Measurements from ENCODE around the gene PLA2G2C.

The PLA2G2C gene

GRCh38 chr1:20125100-20125499 is 61.2 kb downstream of the PLA2G2C start:
- ChIA-PET POLR2A (no interaction called here), CTCF (interaction anchor here (0.5 to 0.9 kb wide), 2 partner anchors 21 to 153 kb away, joined by 3 to 6 read pairs; no protein-coding TSS in a partner anchor)
- TF ChIP-seq SP1 (IDR thresholded peaks at IDR 0.05) (no peak), FOXM1 (IDR thresholded peaks at IDR 0.05; ENCODE audit: borderline replicate concordance) (no peak), FOXK2 (IDR thresholded peaks at IDR 0.05) (no peak)
- DNase-seq (ENCODE audit: extremely low spot score) = no peak

DNA sequence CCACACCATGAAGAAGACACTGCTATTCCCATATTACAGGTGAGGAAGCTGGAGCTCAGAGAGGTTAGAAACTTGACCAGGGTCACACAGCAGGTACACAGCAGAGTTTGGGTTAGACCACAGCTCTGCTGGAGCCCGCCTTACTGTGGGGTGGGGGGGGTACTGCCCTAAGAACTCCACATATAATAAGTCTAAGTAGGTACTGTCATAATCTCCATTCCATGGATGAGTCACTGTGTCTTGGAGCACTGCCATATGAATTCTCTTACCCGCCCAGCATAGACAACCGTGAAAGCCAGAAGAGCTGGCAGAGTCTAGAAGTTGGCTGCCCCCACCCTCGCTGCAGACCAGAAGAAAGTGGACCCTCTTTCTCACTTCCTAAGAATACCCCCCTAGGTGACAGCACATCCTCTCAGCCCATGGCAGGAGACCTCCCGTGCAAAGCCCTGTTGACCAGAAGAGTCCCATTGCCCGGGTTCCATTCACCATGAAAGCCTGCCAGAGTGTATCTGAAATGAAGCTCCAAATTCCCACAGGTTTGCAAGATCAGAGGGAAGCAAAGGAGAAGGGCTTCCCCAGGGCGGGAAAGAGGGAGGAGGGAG is 61.8 kb downstream of the PLA2G2C start:
- DNase-seq (ENCODE audit: extremely low spot score) = no peak
- POLR2A ChIA-PET = no interaction called here
- TF ChIP-seq CTBP1 (IDR thresholded peaks at IDR 0.05; ENCODE audit: borderline replicate concordance) (no peak), ZNF384 (IDR thresholded peaks at IDR 0.05) (no peak)
- CTCF ChIA-PET = interaction anchor here (0.6 kb wide), 1 partner anchor 213 kb away, joined by 7 read pairs; no protein-coding TSS in a partner anchor

DNA sequence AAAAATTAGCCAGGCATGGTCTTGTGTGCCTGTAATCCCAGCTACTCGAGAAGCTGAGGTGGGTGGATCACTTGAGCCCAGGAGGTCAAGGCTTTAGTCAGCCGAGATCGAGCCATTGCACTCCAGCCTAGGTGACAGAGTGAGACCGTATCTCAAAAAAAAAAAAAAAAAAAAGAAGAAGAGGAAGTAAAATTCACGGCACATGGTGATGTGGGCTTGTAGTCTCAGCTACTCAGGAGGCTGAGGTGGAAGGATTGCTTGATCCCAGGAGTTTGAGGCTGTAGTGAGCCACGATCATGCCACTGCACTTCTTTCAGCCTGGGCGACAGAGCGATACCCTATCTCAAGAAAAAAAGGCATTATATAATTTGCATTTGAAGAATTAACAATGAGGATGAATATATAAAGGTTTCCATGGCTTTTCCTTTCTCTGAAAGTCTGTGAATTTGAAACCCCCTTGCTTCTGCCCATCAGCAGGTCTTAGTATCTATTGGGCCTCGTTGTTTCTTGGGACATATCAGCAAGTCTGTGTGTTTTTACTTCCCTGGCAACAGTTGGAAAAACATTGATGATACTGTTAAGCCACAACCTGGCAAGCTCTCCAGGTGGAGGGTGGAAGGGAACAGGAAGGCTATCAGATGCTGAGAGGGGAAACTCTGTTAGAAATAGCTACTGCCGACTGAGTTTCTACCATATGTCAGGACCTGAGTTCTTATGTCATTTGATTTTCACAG is 62.4 kb downstream of the PLA2G2C start:
- no peak for DNase-seq (ENCODE audit: extremely low spot score)
- POLR2A ChIA-PET = no interaction called here
- TF ChIP-seq TARDBP (IDR thresholded peaks at IDR 0.05) (no peak), BHLHE40 (IDR thresholded peaks at IDR 0.05; ENCODE audit: borderline replicate concordance) (no peak), SP1 (IDR thresholded peaks at IDR 0.05) (no peak), CTBP1 (IDR thresholded peaks at IDR 0.05; ENCODE audit: borderline replicate concordance) (no peak), ZNF384 (IDR thresholded peaks at IDR 0.05) (no peak), L3MBTL2 (conservative IDR thresholded peaks at IDR 0.05) (no peak), FOXK2 (IDR thresholded peaks at IDR 0.05) (no peak), NFRKB (IDR thresholded peaks at IDR 0.05) (no peak), HDGF (IDR thresholded peaks at IDR 0.05; ENCODE audit: borderline replicate concordance) (no peak), PKNOX1 (IDR thresholded peaks at IDR 0.05) (no peak), FOXA1 (IDR thresholded peaks at IDR 0.05) (no peak), ELF4 (IDR thresholded peaks at IDR 0.05) (no peak), LEF1 (IDR thresholded peaks at IDR 0.05; ENCODE audit: borderline replicate concordance) (no peak), SUZ12 (IDR thresholded peaks at IDR 0.05) (no peak)
- CTCF ChIA-PET = no interaction called here

DNA sequence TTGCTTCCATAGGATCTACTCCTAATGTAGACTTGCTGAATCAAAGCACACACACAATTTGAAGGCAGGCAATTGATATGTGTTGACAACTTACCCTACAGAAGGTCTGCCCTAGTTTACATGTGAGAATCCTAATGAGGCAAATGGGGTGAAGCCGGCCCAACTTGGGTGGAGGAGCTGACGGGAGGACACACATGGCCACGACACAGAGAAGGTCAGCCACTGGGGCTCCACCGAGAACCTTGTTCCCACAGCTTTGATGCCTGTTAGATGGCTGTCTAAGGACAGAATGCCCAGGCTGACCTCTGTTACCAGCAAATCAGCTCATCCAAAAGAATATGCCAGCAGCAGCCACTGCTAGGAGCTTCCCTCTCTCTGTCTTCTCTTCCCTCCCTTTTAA is 65.5 kb downstream of the PLA2G2C start:
- ChIA-PET CTCF (no interaction called here), POLR2A (no interaction called here)
- TF ChIP-seq FOXM1 (IDR thresholded peaks at IDR 0.05; ENCODE audit: borderline replicate concordance) = no peak
- TF ChIP-seq CTBP1 (IDR thresholded peaks at IDR 0.05; ENCODE audit: borderline replicate concordance) = no peak
- TF ChIP-seq SUZ12 (IDR thresholded peaks at IDR 0.05) = no peak
- TF ChIP-seq FOXK2 (IDR thresholded peaks at IDR 0.05) = no peak
- TF ChIP-seq LEF1 (IDR thresholded peaks at IDR 0.05; ENCODE audit: borderline replicate concordance) = no peak
- no peak for TF ChIP-seq PKNOX1 (IDR thresholded peaks at IDR 0.05)
- no peak for TF ChIP-seq TARDBP (IDR thresholded peaks at IDR 0.05)
- TF ChIP-seq ELF4 (IDR thresholded peaks at IDR 0.05) = no peak
- TF ChIP-seq ARNT (IDR thresholded peaks at IDR 0.05) = no peak
- no peak for TF ChIP-seq ZNF384 (IDR thresholded peaks at IDR 0.05)
- no peak for TF ChIP-seq SP1 (IDR thresholded peaks at IDR 0.05)
- no peak for TF ChIP-seq FOXA1 (IDR thresholded peaks at IDR 0.05)
- TF ChIP-seq HDGF (IDR thresholded peaks at IDR 0.05; ENCODE audit: borderline replicate concordance) = no peak
- TF ChIP-seq BHLHE40 (IDR thresholded peaks at IDR 0.05; ENCODE audit: borderline replicate concordance) = no peak
- no peak for TF ChIP-seq L3MBTL2 (conservative IDR thresholded peaks at IDR 0.05)
- no peak for TF ChIP-seq NFRKB (IDR thresholded peaks at IDR 0.05)
- no peak for DNase-seq (ENCODE audit: extremely low spot score)

- DNase-seq (ENCODE audit: extremely low spot score) = no peak
- TF ChIP-seq SUZ12 (IDR thresholded peaks at IDR 0.05) = no peak
- TF ChIP-seq ZNF384 (IDR thresholded peaks at IDR 0.05) = no peak
- TF ChIP-seq ELF4 (IDR thresholded peaks at IDR 0.05) = no peak
- no peak for TF ChIP-seq HDGF (IDR thresholded peaks at IDR 0.05; ENCODE audit: borderline replicate concordance)
- no peak for TF ChIP-seq L3MBTL2 (conservative IDR thresholded peaks at IDR 0.05)
- no peak for TF ChIP-seq NFRKB (IDR thresholded peaks at IDR 0.05)
- no peak for TF ChIP-seq ARNT (IDR thresholded peaks at IDR 0.05)
- TF ChIP-seq TARDBP (IDR thresholded peaks at IDR 0.05) = no peak
- TF ChIP-seq LEF1 (IDR thresholded peaks at IDR 0.05; ENCODE audit: borderline replicate concordance) = no peak
- no peak for TF ChIP-seq SP1 (IDR thresholded peaks at IDR 0.05)
- no peak for TF ChIP-seq PKNOX1 (IDR thresholded peaks at IDR 0.05)
- TF ChIP-seq FOXA1 (IDR thresholded peaks at IDR 0.05) = no peak
- ChIA-PET POLR2A (no interaction called here), CTCF (no interaction called here)
These were observed 67.0 kb downstream of the PLA2G2C start, which contains the start of gene PLA2G2D for GRCh38 chr1:20119347-20119746. TSS of gene PLA2G2D (minus strand) at chr1:20119536. CDS start at chr1:20119498, 38 bp downstream.

- CTCF ChIA-PET = no interaction called here
- TF ChIP-seq TARDBP (IDR thresholded peaks at IDR 0.05) (no peak), NFRKB (IDR thresholded peaks at IDR 0.05) (no peak), L3MBTL2 (conservative IDR thresholded peaks at IDR 0.05) (no peak), LEF1 (IDR thresholded peaks at IDR 0.05; ENCODE audit: borderline replicate concordance) (no peak), CTBP1 (IDR thresholded peaks at IDR 0.05; ENCODE audit: borderline replicate concordance) (no peak), FOXA1 (IDR thresholded peaks at IDR 0.05) (no peak), PKNOX1 (IDR thresholded peaks at IDR 0.05) (no peak), FOXK2 (IDR thresholded peaks at IDR 0.05) (no peak), HDGF (IDR thresholded peaks at IDR 0.05; ENCODE audit: borderline replicate concordance) (no peak), SP1 (IDR thresholded peaks at IDR 0.05) (no peak), ZNF384 (IDR thresholded peaks at IDR 0.05) (no peak), FOXM1 (IDR thresholded peaks at IDR 0.05; ENCODE audit: borderline replicate concordance) (no peak)
- POLR2A ChIA-PET = no interaction called here
- DNase-seq (ENCODE audit: extremely low spot score) = no peak
These were observed 69.1 kb downstream of the PLA2G2C start for GRCh38 chr1:20117236-20117635.
